HCT116 (cell line): ENCODE results near the gene TYROBP. TPM values are rescaled to one million over a fixed set of nuclear protein-coding genes. Genes with fewer than 3 reads are reported as not detected.

Experiments
- ATAC-seq: fragments of 200-7000 bp; cut with Tn5 transposase; 2 replicates; pipeline ENCODE4 v1.9.1; 2020; ENCODE audit warnings: mild to moderate bottlenecking, moderate library complexity
- BruUV-seq: library from RNA; stranded (reverse); fragments of 400-500 nt; replicated peaks from 2 replicates; lab custom pipeline; 2021; lab: Mats Ljungman, UMichigan
- CTCF ChIA-PET: fragments of 300-600 bp; sonication (Branson Sonifier 250); formaldehyde crosslinking; loops from one replicate; lab custom pipeline; 2021; ENCODE audit warnings: antibody characterized with exemption; lab: Charles Lee
- POLR2A ChIA-PET: fragments of 300-600, 350-600 bp; sonication (Branson Sonifier 250); formaldehyde crosslinking; loops from one replicate; lab custom pipeline; 2021; ENCODE audit warnings: antibody characterized with exemption; lab: Charles Lee
- RAD21 ChIA-PET, 2 experiments: fragments of 300-600 bp; sonication (Branson Sonifier 250); formaldehyde crosslinking; loops; one replicate each; lab custom pipeline; 2023; ENCODE audit warnings: low total read pairs in 2 of 2; ENCODE audit not compliant: uncharacterized antibody in 2 of 2, unreplicated experiment in 2 of 2, low non-redundant PET in 1 of 2; lab: Charles Lee
- DNase-seq: peaks from one replicate; pipeline ENCODE4 v3.0.0-alpha.2; 2010; ENCODE audit warnings: low read depth, low spot score
- H2AFZ ChIP-seq: fragments of 200-600 bp; shearing (Covaris generic), sonication (generic); 2 replicates; pipeline ENCODE4 v1.6.1; 2017; ENCODE audit warnings: low read depth, mixed run types, mixed read lengths, antibody characterized with exemption, low read length; ENCODE audit not compliant: poor library complexity, severe bottlenecking
- H3K27ac ChIP-seq: 2 replicates; pipeline ENCODE4 v1.5.1; 2012; ENCODE audit warnings: low read depth, low read length
- H3K27me3 ChIP-seq: fragments of 200-600 bp; sonication (generic); 2 replicates; pipeline ENCODE4 v1.6.1; 2016; ENCODE audit warnings: mixed run types, low read length, mixed read lengths; ENCODE audit not compliant: insufficient read depth
- H3K36me3 ChIP-seq, 2 experiments: fragments of 200-500 bp in 1 of 2; fragments of 200-600 bp in 1 of 2; sonication (Bioruptor generic) in 1 of 2; sonication (generic) in 1 of 2; 2 replicates each; pipeline versions ENCODE4 v1.5.1 to v1.6.1; 2014 to 2016; ENCODE audit warnings: low read length in 2 of 2, inconsistent platforms in 1 of 2, mixed read lengths in 1 of 2, mixed run types in 1 of 2; ENCODE audit not compliant: insufficient read depth in 2 of 2, control insufficient read depth in 1 of 2
- H3K4me1 ChIP-seq, 2 experiments: fragments of 200-600 bp in 1 of 2; sonication (generic) in 1 of 2; 2 replicates each; pipeline versions ENCODE4 v1.5.1 to v1.6.1; 2012 to 2017; ENCODE audit warnings: low read length in 2 of 2, inconsistent platforms in 1 of 2, mild to moderate bottlenecking in 1 of 2, mixed read lengths in 1 of 2, mixed run types in 1 of 2, moderate library complexity in 1 of 2; ENCODE audit not compliant: insufficient read depth in 2 of 2, control insufficient read depth in 1 of 2
- H3K4me2 ChIP-seq: fragments of 200-600 bp; sonication (generic); 2 replicates; pipeline ENCODE4 v1.6.1; 2017; ENCODE audit warnings: mixed run types, low read length, mixed read lengths
- H3K4me3 ChIP-seq, 2 experiments: fragments of 200-600 bp in 1 of 2; sonication (generic) in 1 of 2; replicated peaks in 1 of 2; 2 replicates each; pipeline ENCODE4 v1.5.1; 2011 to 2016; ENCODE audit warnings: low read length in 2 of 2, control low read depth in 1 of 2, low read depth in 1 of 2, mild to moderate bottlenecking in 1 of 2, mixed read lengths in 1 of 2, mixed run types in 1 of 2
- H3K79me2 ChIP-seq: fragments of 200-600 bp; sonication (generic); 2 replicates; pipeline ENCODE4 v1.6.1; 2017; ENCODE audit warnings: mild to moderate bottlenecking, mixed run types, low read length, moderate library complexity, mixed read lengths; ENCODE audit not compliant: insufficient read depth
- H3K9ac ChIP-seq: fragments of 200-600 bp; sonication (generic); 2 replicates; pipeline ENCODE4 v1.6.1; 2016; ENCODE audit warnings: low read length, mixed read lengths
- H3K9me2 ChIP-seq: fragments of 200-600 bp; sonication (generic), shearing (Covaris generic); 2 replicates; pipeline ENCODE4 v1.6.1; 2017; ENCODE audit warnings: mixed run types, mild to moderate bottlenecking, moderate library complexity; ENCODE audit not compliant: insufficient read depth
- H3K9me3 ChIP-seq, 2 experiments: fragments of 200-500 bp in 1 of 2; fragments of 200-600 bp in 1 of 2; sonication (Bioruptor generic) in 1 of 2; sonication (generic) in 1 of 2; 2 replicates each; pipeline ENCODE4 v1.6.1; 2014 to 2017; ENCODE audit warnings: low read length in 2 of 2, mixed read lengths in 2 of 2, inconsistent platforms in 1 of 2, low read depth in 1 of 2, mild to moderate bottlenecking in 1 of 2, mixed run types in 1 of 2, moderate library complexity in 1 of 2; ENCODE audit not compliant: control insufficient read depth in 1 of 2, insufficient read depth in 1 of 2
- H4K20me1 ChIP-seq: fragments of 200-600 bp; sonication (generic), shearing (Covaris generic); 2 replicates; pipeline ENCODE4 v1.6.1; 2017; ENCODE audit warnings: mixed run types, mild to moderate bottlenecking, moderate library complexity; ENCODE audit not compliant: insufficient read depth
- ATF3 ChIP-seq: IDR thresholded peaks from 2 replicates; pipeline ENCODE4 v1.6.1; 2012
- CBX3 ChIP-seq: IDR thresholded peaks from 2 replicates; pipeline ENCODE4 v1.6.1; 2012; ENCODE audit warnings: low read depth
- ELF1 ChIP-seq: IDR thresholded peaks from 2 replicates; pipeline ENCODE4 v1.6.1; 2012; ENCODE audit warnings: low read depth, borderline replicate concordance
- EZH2 ChIP-seq: fragments of 200-600 bp; sonication (generic); IDR thresholded peaks from 2 replicates; pipeline ENCODE4 v1.6.1; 2017; ENCODE audit warnings: antibody characterized with exemption, mixed run types
- FOSL1 ChIP-seq: IDR thresholded peaks from 2 replicates; pipeline ENCODE4 v1.6.1; 2012; ENCODE audit warnings: low read depth
- POLR2AphosphoS5 ChIP-seq: IDR thresholded peaks from 2 replicates; pipeline ENCODE4 v1.6.1; 2011; ENCODE audit warnings: mild to moderate bottlenecking, low read depth, low read length, moderate library complexity
- SIN3A ChIP-seq: IDR thresholded peaks from 2 replicates; pipeline ENCODE4 v1.6.1; 2012; ENCODE audit warnings: low read depth
- SP1 ChIP-seq: IDR thresholded peaks from 2 replicates; pipeline ENCODE4 v1.6.1; 2012; ENCODE audit warnings: low read depth
- ZFX ChIP-seq: fragments of 450-650 bp; IDR thresholded peaks from 2 replicates; pipeline ENCODE4 v1.6.1; 2017
- intact Hi-C: fragments of 100-400 bp; cut with micrococcal nuclease; formaldehyde crosslinking; loops from 2 replicates; pipeline ENCODE4 v1.10.0; 2022
- total RNA-seq: library from RNA; stranded (reverse); gene quantifications from one replicate; pipeline ENCODE4 v1.2.1, GENCODE V29; 2021; ENCODE audit not compliant: unreplicated experiment

TYROBP gene
- total RNA-seq, 1 experiment from 2014 or later: 0.49 TPM

DNA sequence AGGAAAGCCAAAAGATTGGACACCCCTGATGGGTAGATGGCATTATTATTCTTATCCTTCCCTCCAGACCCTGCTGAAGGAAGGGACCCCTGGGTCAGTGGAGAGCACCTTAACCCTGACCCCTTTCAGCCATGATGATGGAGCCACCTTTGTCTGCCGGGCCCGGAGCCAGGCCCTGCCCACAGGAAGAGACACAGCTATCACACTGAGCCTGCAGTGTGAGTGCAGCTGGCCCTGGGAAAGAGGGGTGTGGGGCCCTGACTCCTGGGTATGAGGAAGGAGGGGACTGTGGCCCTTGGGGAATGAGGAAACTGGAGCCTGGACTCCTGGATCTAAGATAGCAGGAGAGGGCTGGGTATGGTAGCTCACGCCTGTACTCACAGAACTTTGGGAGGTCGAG, 48.7 kb downstream of the TYROBP start:
- Histone ChIP-seq H3K27ac (no peak overlapping the region), H3K4me1 (peaks cover 2 to 15% of the 10 kb centered on the region in 2 experiments; a peak in 3 of 4 replicates), H3K9me3 (no peaks in the 10 kb centered on the region), H3K4me3 (no peak overlapping the region), H3K9ac (no peak overlapping the region), H3K36me3 (no peaks in the 10 kb centered on the region), H2AFZ (no peak overlapping the region), H3K9me2 (no peaks in the 10 kb centered on the region), H3K4me2 (no peak overlapping the region), H3K27me3 (no peaks in the 10 kb centered on the region), H3K79me2 (no peaks in the 10 kb centered on the region), H4K20me1 (no peaks in the 10 kb centered on the region)
- CTCF ChIA-PET: no interaction called here
- BruUV-seq: no TSS peak
- intact Hi-C loops: no loop called here
- no peak for ATAC-seq
- TF ChIP-seq ZFX (no peak), FOSL1 (no peak), EZH2 (no peak), CBX3 (no peak), POLR2AphosphoS5 (no peak), SIN3A (no peak), SP1 (no peak)
- RAD21 ChIA-PET: no interaction called here
- POLR2A ChIA-PET: interaction anchor here (0.9 kb wide), 1 partner anchor 10 kb away, joined by 3 read pairs; no protein-coding TSS in a partner anchor
- no peak for DNase-seq

DNA sequence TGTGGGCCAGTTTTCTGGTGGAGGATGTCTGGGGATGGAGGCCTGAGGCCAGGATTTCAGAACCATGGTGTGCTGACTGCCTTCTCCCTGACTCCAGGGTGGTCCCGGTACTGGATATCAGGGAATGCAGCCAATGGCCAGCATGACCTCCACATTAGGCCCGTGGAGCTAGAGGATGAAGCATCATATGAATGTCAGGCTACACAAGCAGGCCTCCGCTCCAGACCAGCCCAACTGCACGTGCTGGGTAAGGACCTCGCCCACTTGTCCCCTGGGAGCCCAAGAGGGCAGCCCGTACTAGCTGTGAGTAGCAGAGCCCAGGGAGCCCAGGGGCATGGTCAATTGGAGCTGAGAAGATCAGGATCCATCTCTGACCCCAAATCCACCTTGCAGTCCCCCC, 49.8 kb downstream of the TYROBP start:
- no TSS peak for BruUV-seq
- no peaks in the 10 kb centered on the region for H3K27me3 ChIP-seq
- H3K4me3 ChIP-seq: no peak overlapping the region
- no peak overlapping the region for H3K4me2 ChIP-seq
- no peaks in the 10 kb centered on the region for H3K79me2 ChIP-seq
- H3K9ac ChIP-seq: no peak overlapping the region
- TF ChIP-seq ZFX (no peak), ATF3 (no peak), ELF1 (no peak)
- H4K20me1 ChIP-seq: no peaks in the 10 kb centered on the region
- ChIA-PET POLR2A (no interaction called here), RAD21 (no interaction called here), CTCF (no interaction called here)
- intact Hi-C loops: no loop called here
- no peak for DNase-seq
- no peak overlapping the region for H2AFZ ChIP-seq
- peaks cover 2 to 15% of the 10 kb centered on the region in 2 experiments; a peak in 3 of 4 replicates for H3K4me1 ChIP-seq
- no peak overlapping the region for H3K27ac ChIP-seq
- no peak for ATAC-seq
- H3K9me2 ChIP-seq: no peaks in the 10 kb centered on the region
- H3K9me3 ChIP-seq: no peaks in the 10 kb centered on the region
- H3K36me3 ChIP-seq: no peaks in the 10 kb centered on the region
